ENCODE measurements around the gene LRRK2. TPM values are rescaled to one million over a fixed set of nuclear protein-coding genes. Genes with fewer than 3 reads are reported as not detected.

The LRRK2 gene
- total RNA-seq, 1 donor from 2014 or later, result not detected

GRCh38 chr12:40271981-40272664 lies 47.3 kb downstream of the LRRK2 start:
- H3K9me3 Mint-ChIP-seq, result no peaks in the 10 kb centered on the region
- H3K27me3 Mint-ChIP-seq (ENCODE audit: low read depth), result no peaks in the 10 kb centered on the region

GRCh38 chr12:40281791-40282364 lies 57.1 kb downstream of the LRRK2 start:
- Mint-ChIP-seq H3K27me3 (ENCODE audit: low read depth) (no peaks in the 10 kb centered on the region), H3K4me1 (ENCODE audit: low read depth) (no peaks in the 10 kb centered on the region), H3K36me3 (ENCODE audit: low read depth) (no peaks in the 10 kb centered on the region), H3K4me3 (ENCODE audit: low read depth) (no peak overlapping the region), H3K27ac (no peak overlapping the region), H3K9me3 (no peaks in the 10 kb centered on the region)
- DNase-seq (ENCODE audit: low spot score), result no peak
- intact Hi-C loops (cut with micrococcal nuclease), result no loop called here

More at GRCh38 chr12:40271981-40272664, 47.3 kb downstream of the LRRK2 start:
- H3K4me3 Mint-ChIP-seq (ENCODE audit: low read depth), result no peak overlapping the region
- no peaks in the 10 kb centered on the region for H3K36me3 Mint-ChIP-seq (ENCODE audit: low read depth)
- no peak for DNase-seq (ENCODE audit: low spot score)
- H3K27ac Mint-ChIP-seq, result no peak overlapping the region
- intact Hi-C loops (cut with micrococcal nuclease), result no loop called here
- H3K4me1 Mint-ChIP-seq (ENCODE audit: low read depth), result no peaks in the 10 kb centered on the region

- H3K4me3 Mint-ChIP-seq (ENCODE audit: low read depth), result no peak overlapping the region
- no peak for DNase-seq (ENCODE audit: low spot score)
- no peaks in the 10 kb centered on the region for H3K36me3 Mint-ChIP-seq (ENCODE audit: low read depth)
- peaks cover 4% of the 10 kb centered on the region for H3K9me3 Mint-ChIP-seq
- intact Hi-C loops (cut with micrococcal nuclease), result no loop called here
- no peaks in the 10 kb centered on the region for H3K4me1 Mint-ChIP-seq (ENCODE audit: low read depth)
- H3K27me3 Mint-ChIP-seq (ENCODE audit: low read depth), result no peaks in the 10 kb centered on the region
- no peak overlapping the region for H3K27ac Mint-ChIP-seq
Measured at GRCh38 chr12:40286583-40286982, 61.8 kb downstream of the LRRK2 start.

GRCh38 chr12:40287369-40287975 lies 62.7 kb downstream of the LRRK2 start:
- Mint-ChIP-seq H3K27ac (no peak overlapping the region), H3K36me3 (ENCODE audit: low read depth) (no peaks in the 10 kb centered on the region), H3K4me3 (ENCODE audit: low read depth) (no peak overlapping the region), H3K27me3 (ENCODE audit: low read depth) (no peaks in the 10 kb centered on the region), H3K9me3 (peaks cover 4% of the 10 kb centered on the region), H3K4me1 (ENCODE audit: low read depth) (no peaks in the 10 kb centered on the region)
- no peak for DNase-seq (ENCODE audit: low spot score)
- intact Hi-C loops (cut with micrococcal nuclease), result no loop called here

GRCh38 chr12:40292788-40293429 lies 68.1 kb downstream of the LRRK2 start:
- H3K27ac Mint-ChIP-seq, result no peak overlapping the region
- intact Hi-C loops (cut with micrococcal nuclease), result no loop called here
- H3K4me3 Mint-ChIP-seq (ENCODE audit: low read depth), result no peak overlapping the region
- no peaks in the 10 kb centered on the region for H3K36me3 Mint-ChIP-seq (ENCODE audit: low read depth)
- H3K4me1 Mint-ChIP-seq (ENCODE audit: low read depth), result no peaks in the 10 kb centered on the region
- H3K27me3 Mint-ChIP-seq (ENCODE audit: low read depth), result no peaks in the 10 kb centered on the region
- DNase-seq (ENCODE audit: low spot score), result no peak
- peaks cover 4% of the 10 kb centered on the region for H3K9me3 Mint-ChIP-seq

DNA sequence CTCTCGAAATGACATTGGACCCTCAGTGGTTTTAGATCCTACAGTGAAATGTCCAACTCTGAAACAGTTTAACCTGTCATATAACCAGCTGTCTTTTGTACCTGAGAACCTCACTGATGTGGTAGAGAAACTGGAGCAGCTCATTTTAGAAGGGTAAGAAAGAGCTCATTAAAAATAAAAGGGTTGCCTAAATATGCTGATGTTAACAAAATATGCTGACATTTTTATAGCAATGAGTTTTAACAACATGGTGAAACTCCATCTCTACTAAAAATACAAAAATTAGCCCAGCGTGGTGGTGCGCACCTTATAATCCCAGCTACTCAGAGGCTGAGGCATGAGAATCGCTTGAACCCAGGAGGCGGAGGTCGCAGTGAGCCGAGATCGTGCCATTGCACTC lies 73.5 kb downstream of the LRRK2 start:
- Mint-ChIP-seq H3K4me3 (ENCODE audit: low read depth) (no peak overlapping the region), H3K4me1 (ENCODE audit: low read depth) (no peaks in the 10 kb centered on the region)

DNA sequence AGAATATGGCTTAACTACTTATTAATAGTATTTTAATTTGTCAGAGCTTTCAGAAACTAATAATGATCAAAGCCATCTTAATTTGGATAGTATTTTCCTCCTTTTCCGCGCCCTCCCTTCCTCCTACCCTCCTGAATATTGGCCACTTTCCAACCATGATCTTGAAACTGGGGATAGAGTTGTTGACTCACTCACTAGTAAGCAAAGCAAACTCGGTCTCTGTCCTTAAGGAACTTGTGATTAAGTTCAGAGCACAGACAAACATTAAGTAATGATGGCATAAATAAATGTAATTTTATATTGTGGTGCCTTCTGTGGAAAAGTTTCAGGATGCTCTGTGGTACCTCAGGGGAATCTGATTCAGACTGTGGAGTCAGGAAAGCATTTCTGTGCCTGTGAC lies 75.7 kb downstream of the LRRK2 start:
- H3K9me3 Mint-ChIP-seq, result no peaks in the 10 kb centered on the region
- H3K27me3 Mint-ChIP-seq (ENCODE audit: low read depth), result no peaks in the 10 kb centered on the region
- H3K4me1 Mint-ChIP-seq (ENCODE audit: low read depth), result no peaks in the 10 kb centered on the region

More for the DNA sequence above, 73.5 kb downstream of the LRRK2 start:
- H3K27ac Mint-ChIP-seq, result no peak overlapping the region
- no peaks in the 10 kb centered on the region for H3K27me3 Mint-ChIP-seq (ENCODE audit: low read depth)
- DNase-seq (ENCODE audit: low spot score), result no peak
- H3K36me3 Mint-ChIP-seq (ENCODE audit: low read depth), result no peaks in the 10 kb centered on the region
- intact Hi-C loops (cut with micrococcal nuclease), result no loop called here
- H3K9me3 Mint-ChIP-seq, result no peaks in the 10 kb centered on the region

DNA sequence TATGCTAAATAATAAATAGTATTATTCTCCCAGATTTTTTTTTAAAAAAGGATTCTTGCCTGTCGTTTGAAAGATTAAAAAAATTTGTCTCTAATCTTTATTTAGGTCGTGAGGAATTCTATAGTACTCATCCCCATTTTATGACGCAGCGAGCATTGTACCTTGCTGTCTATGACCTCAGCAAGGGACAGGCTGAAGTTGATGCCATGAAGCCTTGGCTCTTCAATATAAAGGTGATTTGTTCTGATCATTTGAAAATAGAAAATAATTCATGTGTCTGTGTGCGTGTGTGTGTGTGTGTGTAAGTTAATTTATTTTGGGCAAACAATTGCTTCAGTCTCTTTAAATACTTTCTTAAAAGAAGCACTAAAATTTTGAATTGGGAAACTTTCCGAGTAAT lies 84.2 kb downstream of the LRRK2 start:
- no peak overlapping the region for H3K27ac Mint-ChIP-seq
- no peaks in the 10 kb centered on the region for H3K36me3 Mint-ChIP-seq (ENCODE audit: low read depth)
- no peaks in the 10 kb centered on the region for H3K4me1 Mint-ChIP-seq (ENCODE audit: low read depth)
- intact Hi-C loops (cut with micrococcal nuclease), result no loop called here
- no peak for DNase-seq (ENCODE audit: low spot score)
- no peak overlapping the region for H3K4me3 Mint-ChIP-seq (ENCODE audit: low read depth)
- H3K27me3 Mint-ChIP-seq (ENCODE audit: low read depth), result no peaks in the 10 kb centered on the region
- no peaks in the 10 kb centered on the region for H3K9me3 Mint-ChIP-seq

More for the DNA sequence above, 75.7 kb downstream of the LRRK2 start:
- intact Hi-C loops (cut with micrococcal nuclease), result no loop called here
- Mint-ChIP-seq H3K4me3 (ENCODE audit: low read depth) (no peak overlapping the region), H3K36me3 (ENCODE audit: low read depth) (no peaks in the 10 kb centered on the region), H3K27ac (no peak overlapping the region)
- DNase-seq (ENCODE audit: low spot score), result no peak

GRCh38 chr12:40310211-40310610 lies 85.4 kb downstream of the LRRK2 start:
- no peaks in the 10 kb centered on the region for H3K9me3 Mint-ChIP-seq
- H3K4me1 Mint-ChIP-seq (ENCODE audit: low read depth), result no peaks in the 10 kb centered on the region
- no peaks in the 10 kb centered on the region for H3K27me3 Mint-ChIP-seq (ENCODE audit: low read depth)
- H3K27ac Mint-ChIP-seq, result no peak overlapping the region
- H3K4me3 Mint-ChIP-seq (ENCODE audit: low read depth), result no peak overlapping the region
- intact Hi-C loops (cut with micrococcal nuclease), result loop anchor here (10.0 kb wide), 1 partner anchor 295 kb away; no protein-coding TSS in a partner anchor
- H3K36me3 Mint-ChIP-seq (ENCODE audit: low read depth), result no peaks in the 10 kb centered on the region
- DNase-seq (ENCODE audit: low spot score), result no peak

GRCh38 chr12:40312196-40312595 lies 87.4 kb downstream of the LRRK2 start:
- no peak overlapping the region for H3K4me3 Mint-ChIP-seq (ENCODE audit: low read depth)
- no peaks in the 10 kb centered on the region for H3K36me3 Mint-ChIP-seq (ENCODE audit: low read depth)
- H3K9me3 Mint-ChIP-seq, result no peaks in the 10 kb centered on the region
- H3K4me1 Mint-ChIP-seq (ENCODE audit: low read depth), result no peaks in the 10 kb centered on the region
- no peak for DNase-seq (ENCODE audit: low spot score)
- no peaks in the 10 kb centered on the region for H3K27me3 Mint-ChIP-seq (ENCODE audit: low read depth)
- H3K27ac Mint-ChIP-seq, result no peak overlapping the region
- intact Hi-C loops (cut with micrococcal nuclease), result loop anchor here (2.0 to 10.0 kb wide), 2 partner anchors 159 to 297 kb away; no protein-coding TSS in a partner anchor

DNA sequence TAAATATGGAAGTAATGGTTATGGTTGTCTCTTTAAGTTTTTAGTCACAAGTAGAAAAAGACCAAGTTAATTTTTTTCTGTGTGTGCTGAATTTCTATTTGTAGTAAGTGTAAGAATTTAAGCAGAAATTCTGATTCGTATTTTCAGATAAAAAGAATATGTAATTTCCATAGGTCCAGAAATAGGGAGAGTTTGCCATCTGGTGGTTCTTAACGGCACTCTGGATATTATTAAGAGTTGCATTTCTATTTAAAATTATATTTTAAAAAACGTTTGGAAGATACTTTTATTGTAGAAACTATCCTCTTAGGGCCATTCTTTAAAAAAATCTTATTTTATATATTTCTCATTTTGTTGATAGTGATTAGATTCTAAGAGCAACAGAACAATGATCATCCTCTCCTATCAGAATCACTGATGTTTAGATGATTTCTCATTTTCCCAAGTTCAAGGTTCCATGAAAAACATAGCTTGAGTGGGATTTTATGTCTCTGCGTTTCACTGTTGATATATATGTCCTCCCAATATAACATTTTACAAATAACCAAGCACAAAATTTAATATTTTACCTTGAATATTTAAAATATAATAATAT lies 88.3 kb downstream of the LRRK2 start:
- Mint-ChIP-seq H3K4me1 (ENCODE audit: low read depth) (no peaks in the 10 kb centered on the region), H3K4me3 (ENCODE audit: low read depth) (no peak overlapping the region), H3K27me3 (ENCODE audit: low read depth) (no peaks in the 10 kb centered on the region), H3K9me3 (no peaks in the 10 kb centered on the region), H3K36me3 (ENCODE audit: low read depth) (no peaks in the 10 kb centered on the region), H3K27ac (no peak overlapping the region)
- intact Hi-C loops (cut with micrococcal nuclease), result loop anchor here (2.0 to 10.0 kb wide), 2 partner anchors 160 to 298 kb away; no protein-coding TSS in a partner anchor
- no peak for DNase-seq (ENCODE audit: low spot score)

DNA sequence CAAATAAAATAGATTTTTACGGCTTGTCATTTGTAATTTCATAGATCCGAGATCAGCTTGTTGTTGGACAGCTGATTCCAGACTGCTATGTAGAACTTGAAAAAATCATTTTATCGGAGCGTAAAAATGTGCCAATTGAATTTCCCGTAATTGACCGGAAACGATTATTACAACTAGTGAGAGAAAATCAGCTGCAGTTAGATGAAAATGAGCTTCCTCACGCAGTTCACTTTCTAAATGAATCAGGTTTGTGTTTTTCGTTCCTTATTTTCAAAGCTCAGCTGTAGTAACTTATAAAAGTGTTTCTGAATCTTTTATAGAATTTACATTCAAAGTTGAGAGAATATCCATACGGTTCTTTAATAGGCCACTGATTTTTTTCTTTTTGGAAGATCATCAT lies 89.1 kb downstream of the LRRK2 start:
- Mint-ChIP-seq H3K27ac (no peak overlapping the region), H3K9me3 (no peaks in the 10 kb centered on the region), H3K36me3 (ENCODE audit: low read depth) (no peaks in the 10 kb centered on the region), H3K4me3 (ENCODE audit: low read depth) (no peak overlapping the region), H3K27me3 (ENCODE audit: low read depth) (no peaks in the 10 kb centered on the region), H3K4me1 (ENCODE audit: low read depth) (no peaks in the 10 kb centered on the region)
- intact Hi-C loops (cut with micrococcal nuclease), result loop anchor here (2.0 to 10.0 kb wide), 2 partner anchors 161 to 299 kb away; no protein-coding TSS in a partner anchor
- no peak for DNase-seq (ENCODE audit: low spot score)
